ENCODE data around the gene HTT. TPM values are rescaled to one million over a fixed set of nuclear protein-coding genes. Genes with fewer than 3 reads are reported as not detected.
A peak's percentile ranks its signal among the peaks of the same experiment; 100 is the strongest.

HTT gene
- total RNA-seq, 1 experiment from 2014 or later: 85.4 TPM

GRCh38 chr4:3121596-3121995 is 47.1 kb downstream of the HTT start:
- DNase-seq (ENCODE audit: low spot score) (no peak), ATAC-seq (no peak)
- peaks cover 4% of the 10 kb centered on the region; the same call in 1 of the 2 replicates for H3K9me3 Mint-ChIP-seq
- no peaks in the 10 kb centered on the region for H3K4me1 Mint-ChIP-seq
- TF ChIP-seq ZNF138 (CRISPR knock-in tag; conservative IDR thresholded peaks at IDR 0.05) (no peak), SMAD4 (CRISPR knock-in tag; IDR thresholded peaks at IDR 0.05) (no peak)
- TF ChIP-seq, protein P1, sequence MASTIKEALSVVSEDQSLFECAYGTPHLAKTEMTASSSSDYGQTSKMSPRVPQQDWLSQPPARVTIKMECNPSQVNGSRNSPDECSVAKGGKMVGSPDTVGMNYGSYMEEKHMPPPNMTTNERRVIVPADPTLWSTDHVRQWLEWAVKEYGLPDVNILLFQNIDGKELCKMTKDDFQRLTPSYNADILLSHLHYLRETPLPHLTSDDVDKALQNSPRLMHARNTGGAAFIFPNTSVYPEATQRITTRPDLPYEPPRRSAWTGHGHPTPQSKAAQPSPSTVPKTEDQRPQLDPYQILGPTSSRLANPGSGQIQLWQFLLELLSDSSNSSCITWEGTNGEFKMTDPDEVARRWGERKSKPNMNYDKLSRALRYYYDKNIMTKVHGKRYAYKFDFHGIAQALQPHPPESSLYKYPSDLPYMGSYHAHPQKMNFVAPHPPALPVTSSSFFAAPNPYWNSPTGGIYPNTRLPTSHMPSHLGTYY (CRISPR knock-in tag; IDR thresholded peaks at IDR 0.05): no peak
- POLR2A ChIA-PET: no interaction called here
- H3K27ac Mint-ChIP-seq: no peak overlapping the region
- CTCF ChIA-PET: interaction anchor here (0.6 to 1.0 kb wide), 3 partner anchors 158 to 1266 kb away, joined by 3 read pairs; partner anchors contain the start of genes GRK4 and NOP14
- H3K36me3 Mint-ChIP-seq: peaks cover 56% of the 10 kb centered on the region
- H3K4me3 Mint-ChIP-seq: no peak overlapping the region
- H3K27me3 Mint-ChIP-seq (ENCODE audit: low read depth): no peaks in the 10 kb centered on the region

DNA sequence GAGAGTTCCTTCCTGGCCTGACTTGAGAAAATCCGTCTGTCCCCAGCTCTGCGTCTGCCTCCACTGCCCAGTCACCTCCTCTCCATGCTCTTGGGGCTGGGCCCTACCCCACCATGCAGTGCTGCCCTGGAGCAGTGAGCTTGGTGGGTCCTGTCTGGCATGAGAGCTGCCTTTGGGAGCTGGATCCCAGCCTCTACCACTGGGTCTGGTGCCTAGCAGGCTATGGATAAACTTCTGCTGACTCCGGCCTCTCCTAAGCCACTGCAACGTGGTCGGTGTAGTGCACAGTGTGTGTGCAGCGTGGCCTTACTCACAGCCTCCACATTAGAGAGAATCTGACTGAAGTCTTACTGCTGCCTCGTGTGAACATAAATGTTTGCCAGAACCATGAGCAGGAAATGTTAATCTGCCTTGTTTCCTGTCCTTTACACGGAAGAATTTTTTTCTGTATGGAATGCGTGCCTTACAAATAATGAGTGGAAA is 47.6 kb downstream of the HTT start:
- Mint-ChIP-seq H3K27me3 (ENCODE audit: low read depth) (no peaks in the 10 kb centered on the region), H3K9me3 (peaks cover 4% of the 10 kb centered on the region; the same call in 1 of the 2 replicates), H3K36me3 (peaks cover 57% of the 10 kb centered on the region), H3K27ac (peak overlapping the region; percentile 76; the same call in 1 of the 2 replicates), H3K4me3 (no peak overlapping the region), H3K4me1 (no peaks in the 10 kb centered on the region)
- no peak for TF ChIP-seq SMAD4 (CRISPR knock-in tag; IDR thresholded peaks at IDR 0.05)
- TF ChIP-seq FOXJ3 (CRISPR knock-in tag; IDR thresholded peaks at IDR 0.05; ENCODE audit: borderline replicate concordance): no peak
- TF ChIP-seq, protein P2, sequence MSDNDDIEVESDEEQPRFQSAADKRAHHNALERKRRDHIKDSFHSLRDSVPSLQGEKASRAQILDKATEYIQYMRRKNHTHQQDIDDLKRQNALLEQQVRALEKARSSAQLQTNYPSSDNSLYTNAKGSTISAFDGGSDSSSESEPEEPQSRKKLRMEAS (CRISPR knock-in tag; IDR thresholded peaks at IDR 0.05): no peak
- TF ChIP-seq ZNF423 (CRISPR knock-in tag; IDR thresholded peaks at IDR 0.05): no peak
- TF ChIP-seq ZNF671 (CRISPR knock-in tag; IDR thresholded peaks at IDR 0.05): no peak
- no peak for TF ChIP-seq SP1 (CRISPR knock-in tag; conservative IDR thresholded peaks at IDR 0.05)
- TF ChIP-seq, protein P3, sequence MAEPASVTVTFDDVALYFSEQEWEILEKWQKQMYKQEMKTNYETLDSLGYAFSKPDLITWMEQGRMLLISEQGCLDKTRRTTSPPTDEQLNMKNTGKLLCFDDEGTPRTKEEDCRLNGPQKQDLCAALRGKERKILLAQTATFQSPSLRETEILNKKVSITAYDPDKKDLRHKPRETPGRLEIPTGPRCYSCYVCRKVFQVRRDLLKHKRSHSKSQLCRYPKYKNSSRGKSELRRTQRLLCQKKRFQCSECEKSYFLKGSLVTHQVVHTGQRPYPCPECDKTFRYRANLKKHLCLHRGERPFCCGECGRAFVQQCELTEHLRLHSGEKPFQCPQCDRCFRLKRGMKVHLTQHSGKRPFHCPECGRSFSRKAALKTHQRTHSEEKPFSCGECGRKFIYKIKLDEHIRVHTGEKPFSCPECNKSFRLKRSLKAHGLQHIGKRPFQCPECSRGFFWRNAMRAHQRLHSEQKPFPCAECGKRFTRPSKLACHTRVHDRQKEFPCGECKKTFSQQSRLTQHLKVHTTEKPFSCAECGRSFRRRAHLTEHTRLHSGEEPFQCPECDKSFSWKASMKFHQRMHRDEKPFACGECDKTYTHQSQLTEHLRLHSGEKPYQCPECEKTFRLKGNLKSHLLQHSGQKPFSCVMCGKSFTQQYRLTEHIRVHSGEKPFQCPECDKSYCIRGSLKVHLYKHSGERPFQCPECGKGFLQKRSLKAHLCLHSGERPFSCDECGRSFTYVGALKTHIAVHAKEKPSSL (CRISPR knock-in tag; conservative IDR thresholded peaks at IDR 0.05): no peak
- no peak for TF ChIP-seq STAT6 (CRISPR knock-in tag; conservative IDR thresholded peaks at IDR 0.05; ENCODE audit: low read depth)
- TF ChIP-seq ZNF396 (CRISPR knock-in tag; IDR thresholded peaks at IDR 0.05; ENCODE audit: borderline replicate concordance): no peak
- TF ChIP-seq ATF3 (CRISPR knock-in tag; conservative IDR thresholded peaks at IDR 0.05): no peak
- TF ChIP-seq RORB (CRISPR knock-in tag; IDR thresholded peaks at IDR 0.05): no peak
- TF ChIP-seq ZNF138 (CRISPR knock-in tag; conservative IDR thresholded peaks at IDR 0.05): no peak
- TF ChIP-seq, protein P4, sequence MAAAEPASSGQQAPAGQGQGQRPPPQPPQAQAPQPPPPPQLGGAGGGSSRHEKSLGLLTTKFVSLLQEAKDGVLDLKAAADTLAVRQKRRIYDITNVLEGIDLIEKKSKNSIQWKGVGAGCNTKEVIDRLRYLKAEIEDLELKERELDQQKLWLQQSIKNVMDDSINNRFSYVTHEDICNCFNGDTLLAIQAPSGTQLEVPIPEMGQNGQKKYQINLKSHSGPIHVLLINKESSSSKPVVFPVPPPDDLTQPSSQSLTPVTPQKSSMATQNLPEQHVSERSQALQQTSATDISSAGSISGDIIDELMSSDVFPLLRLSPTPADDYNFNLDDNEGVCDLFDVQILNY (CRISPR knock-in tag; IDR thresholded peaks at IDR 0.05): no peak
- TF ChIP-seq CTCF (IDR thresholded peaks at IDR 0.05): no peak
- TF ChIP-seq EMX1 (CRISPR knock-in tag; IDR thresholded peaks at IDR 0.05): no peak
- CTCF ChIA-PET: interaction anchor here (0.6 to 1.0 kb wide), 3 partner anchors 159 to 1265 kb away, joined by 3 read pairs; partner anchors contain the start of genes GRK4 and NOP14
- DNase-seq (ENCODE audit: low spot score): no peak
- POLR2A ChIA-PET: no interaction called here
- no peak for ATAC-seq

Measured in WTC11 (cell line).